ENCODE measurements around the gene ACSS2.

Gene ACSS2

GRCh38 chr20:34971561-34972235, 95.3 kb downstream of the ACSS2 start:
- DNase-seq (ENCODE audit: low read depth in 1 of 2, low spot score in 1 of 2), result no peak
- no peaks in the 10 kb centered on the region for H3K27me3 ChIP-seq (ENCODE audit: insufficient read depth, poor library complexity, severe bottlenecking)
- TF ChIP-seq POLR2AphosphoS5 (IDR thresholded peaks at IDR 0.05; ENCODE audit: low read depth), result no peak
- no peak for TF ChIP-seq REST (IDR thresholded peaks at IDR 0.05; ENCODE audit: insufficient replicate concordance, low read depth)
- no peak for TF ChIP-seq SPI1 (IDR thresholded peaks at IDR 0.05; ENCODE audit: borderline replicate concordance, low read depth)
- TF ChIP-seq GABPA (IDR thresholded peaks at IDR 0.05; ENCODE audit: low read depth), result no peak
- no peak for TF ChIP-seq CTCF (IDR thresholded peaks at IDR 0.05; ENCODE audit: insufficient read depth, low read length)
- H3K27ac ChIP-seq (replicated peaks), result no peak overlapping the region
- H3K4me3 ChIP-seq (replicated peaks; ENCODE audit: insufficient read depth, low read length), result no peak overlapping the region

- Histone ChIP-seq H3K4me3 (replicated peaks; ENCODE audit: insufficient read depth, low read length) (no peak overlapping the region), H3K27me3 (ENCODE audit: insufficient read depth, poor library complexity, severe bottlenecking) (no peaks in the 10 kb centered on the region), H3K27ac (replicated peaks) (no peak overlapping the region)
- DNase-seq (ENCODE audit: low read depth in 1 of 2, low spot score in 1 of 2), result no peak
- TF ChIP-seq SPI1 (IDR thresholded peaks at IDR 0.05; ENCODE audit: borderline replicate concordance, low read depth) (no peak), REST (IDR thresholded peaks at IDR 0.05; ENCODE audit: insufficient replicate concordance, low read depth) (no peak), GABPA (IDR thresholded peaks at IDR 0.05; ENCODE audit: low read depth) (no peak), POLR2AphosphoS5 (IDR thresholded peaks at IDR 0.05; ENCODE audit: low read depth) (no peak), CTCF (IDR thresholded peaks at IDR 0.05; ENCODE audit: insufficient read depth, low read length) (no peak)
These were observed 97.8 kb downstream of the ACSS2 start for GRCh38 chr20:34974246-34974645.

- Histone ChIP-seq H3K4me3 (replicated peaks; ENCODE audit: insufficient read depth, low read length) (no peak overlapping the region), H3K27ac (replicated peaks) (no peak overlapping the region), H3K27me3 (ENCODE audit: insufficient read depth, poor library complexity, severe bottlenecking) (no peaks in the 10 kb centered on the region)
- no peak for DNase-seq (ENCODE audit: low read depth in 1 of 2, low spot score in 1 of 2)
- no peak for TF ChIP-seq REST (IDR thresholded peaks at IDR 0.05; ENCODE audit: insufficient replicate concordance, low read depth)
- no peak for TF ChIP-seq POLR2AphosphoS5 (IDR thresholded peaks at IDR 0.05; ENCODE audit: low read depth)
- no peak for TF ChIP-seq GABPA (IDR thresholded peaks at IDR 0.05; ENCODE audit: low read depth)
- TF ChIP-seq CTCF (IDR thresholded peaks at IDR 0.05; ENCODE audit: insufficient read depth, low read length), result no peak
- no peak for TF ChIP-seq SPI1 (IDR thresholded peaks at IDR 0.05; ENCODE audit: borderline replicate concordance, low read depth)
These were observed 99.9 kb downstream of the ACSS2 start for GRCh38 chr20:34976286-34976685.
